HG02642 (cell line): Measurements from ENCODE around the gene GJB4.
"Not testable (repeated sequence)": the region's sequence is repeated elsewhere in the genome, so short reads cannot be mapped to it uniquely, and the experiment has no call there.

Experiments used
- ATAC-seq: cut with Tn5 transposase; IDR thresholded peaks from one replicate; pipeline ENCODE4 v1.9.1; 2021; ENCODE audit warnings: mild to moderate bottlenecking; ENCODE audit not compliant: unreplicated experiment, poor library complexity

Gene GJB4

GRCh38 chr1:34794001-34794789 is 34.7 kb downstream of the GJB4 start:
- ATAC-seq, result no peak

- ATAC-seq, result no peak
These were observed 35.2 kb downstream of the GJB4 start for GRCh38 chr1:34794790-34795180.

- ATAC-seq, result no peak
These were observed 36.4 kb downstream of the GJB4 start for GRCh38 chr1:34795916-34796315.

- ATAC-seq, result no peak
These were observed 37.5 kb downstream of the GJB4 start for GRCh38 chr1:34796990-34797389.

- no peak for ATAC-seq
These were observed 40.7 kb downstream of the GJB4 start for GRCh38 chr1:34800214-34800613.

GRCh38 chr1:34803770-34804169 is 44.2 kb downstream of the GJB4 start:
- no peak for ATAC-seq

GRCh38 chr1:34806396-34806795 is 46.9 kb downstream of the GJB4 start:
- no peak for ATAC-seq

GRCh38 chr1:34808051-34808810 is 48.7 kb downstream of the GJB4 start:
- ATAC-seq, result no peak

- not testable (repeated sequence) for ATAC-seq
These were observed 51.2 kb downstream of the GJB4 start for GRCh38 chr1:34810781-34811180.
